ENCODE data around the gene MS4A4E. TPM values are rescaled to one million over a fixed set of nuclear protein-coding genes. Genes with fewer than 3 reads are reported as not detected.

Gene MS4A4E
- total and polyA plus RNA-seq, 2 experiments from 2014 or later, result not detected

- Histone ChIP-seq H2AFZ (no peak overlapping the region), H3K4me1 (ENCODE audit: insufficient read depth) (no peaks in the 10 kb centered on the region), H3K27ac (ENCODE audit: low read depth) (no peak overlapping the region), H3K27me3 (ENCODE audit: insufficient read depth) (no peaks in the 10 kb centered on the region), H3F3A (replicated peaks; ENCODE audit: low read depth) (no peaks in the 10 kb centered on the region), H3K4me3 (no peak overlapping the region), H3K36me3 (ENCODE audit: insufficient read depth) (peaks cover 5% of the 10 kb centered on the region; the same call in 1 of the 2 replicates), H3K79me2 (replicated peaks; ENCODE audit: insufficient read depth) (no peaks in the 10 kb centered on the region), H3K9me2 (ENCODE audit: insufficient read depth) (no peaks in the 10 kb centered on the region; the same call in 1 of the 2 replicates), H3K4me2 (no peak overlapping the region), H4K20me1 (replicated peaks; ENCODE audit: insufficient read depth) (no peaks in the 10 kb centered on the region)
- DNase-seq (ENCODE audit: low spot score) (no peak), ATAC-seq (no peak)
- no peak overlapping the region for H3K4me3 Mint-ChIP-seq
- H3K27ac Mint-ChIP-seq, result no peak overlapping the region
- H3K36me3 Mint-ChIP-seq (ENCODE audit: low read depth), result peaks cover 32% of the 10 kb centered on the region; the same call in 2 of the 3 replicates
- H3K4me1 Mint-ChIP-seq, result no peaks in the 10 kb centered on the region
- TF ChIP-seq ZNF114 (CRISPR knock-in tag; IDR thresholded peaks at IDR 0.05) (no peak), POLR2AphosphoS5 (IDR thresholded peaks at IDR 0.05; ENCODE audit: low read depth) (no peak)
- H3K9me3 Mint-ChIP-seq, result peaks cover 52% of the 10 kb centered on the region
- no peaks in the 10 kb centered on the region for H3K27me3 Mint-ChIP-seq (ENCODE audit: insufficient read depth, low read depth, poor library complexity)
These were observed 72.4 kb downstream of the MS4A4E start for GRCh38 chr11:60170566-60170965.

GRCh38 chr11:60169264-60169915, 73.5 kb downstream of the MS4A4E start:
- peaks cover 60% of the 10 kb centered on the region for H3K9me3 Mint-ChIP-seq
- no peak for TF ChIP-seq STAT1 (IDR thresholded peaks at IDR 0.05; ENCODE audit: unreplicated experiment)
- TF ChIP-seq CTCF (conservative IDR thresholded peaks at IDR 0.05; ENCODE audit: low read depth in 2 of 2), result peak in 1 of 2 experiments; percentile 54; a peak in 3 of 4 replicates
- H3K4me2 ChIP-seq, result no peak overlapping the region
- no peaks in the 10 kb centered on the region for H3K4me1 ChIP-seq (ENCODE audit: insufficient read depth)
- ATAC-seq (no peak), DNase-seq (ENCODE audit: low spot score) (peak; percentile 68)
- H3K4me3 ChIP-seq, result no peak overlapping the region
- no peaks in the 10 kb centered on the region for H3K4me1 Mint-ChIP-seq
- no peaks in the 10 kb centered on the region for H3K27me3 ChIP-seq (ENCODE audit: insufficient read depth)
- H3K27me3 Mint-ChIP-seq (ENCODE audit: insufficient read depth, low read depth, poor library complexity), result no peaks in the 10 kb centered on the region
- H4K20me1 ChIP-seq (replicated peaks; ENCODE audit: insufficient read depth), result no peaks in the 10 kb centered on the region
- H3K36me3 Mint-ChIP-seq (ENCODE audit: low read depth), result peaks cover 32% of the 10 kb centered on the region; the same call in 2 of the 3 replicates
- no peak overlapping the region for H3K27ac ChIP-seq (ENCODE audit: low read depth)
- H3K36me3 ChIP-seq (ENCODE audit: insufficient read depth), result peaks cover 5% of the 10 kb centered on the region; the same call in 1 of the 2 replicates
- H3K79me2 ChIP-seq (replicated peaks; ENCODE audit: insufficient read depth), result no peaks in the 10 kb centered on the region
- H3F3A ChIP-seq (replicated peaks; ENCODE audit: low read depth), result no peaks in the 10 kb centered on the region
- no peaks in the 10 kb centered on the region; the same call in 1 of the 2 replicates for H3K9me2 ChIP-seq (ENCODE audit: insufficient read depth)
- no peak overlapping the region for H3K4me3 Mint-ChIP-seq
- H3K27ac Mint-ChIP-seq, result no peak overlapping the region
- H2AFZ ChIP-seq, result no peak overlapping the region

DNA sequence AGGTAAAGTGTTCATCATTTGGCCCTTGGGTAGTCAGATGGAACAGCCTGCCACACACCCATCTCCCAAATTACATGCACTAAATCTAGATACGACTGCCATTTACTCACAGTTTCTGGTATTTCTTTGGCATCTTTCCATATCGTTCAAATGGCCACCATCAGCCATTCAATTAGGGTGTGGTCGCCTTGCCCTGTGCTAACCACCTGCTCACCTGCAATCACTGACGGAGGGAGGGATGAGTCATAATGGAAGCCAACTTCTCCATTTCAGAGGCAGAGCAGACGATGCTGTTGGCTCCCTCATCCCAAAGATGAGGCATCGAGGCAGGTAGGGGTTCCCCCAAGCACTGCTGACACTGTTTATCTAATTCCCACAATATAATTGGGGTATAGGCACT, 74.6 kb downstream of the MS4A4E start:
- no peaks in the 10 kb centered on the region for H3K79me2 ChIP-seq (replicated peaks; ENCODE audit: insufficient read depth)
- no peaks in the 10 kb centered on the region for H3K27me3 Mint-ChIP-seq (ENCODE audit: insufficient read depth, low read depth, poor library complexity)
- no peaks in the 10 kb centered on the region for H3K4me1 Mint-ChIP-seq
- ATAC-seq (no peak), DNase-seq (ENCODE audit: low spot score) (no peak)
- H3K36me3 Mint-ChIP-seq (ENCODE audit: low read depth), result peaks cover 32% of the 10 kb centered on the region; the same call in 2 of the 3 replicates
- no peak overlapping the region for H3K4me3 Mint-ChIP-seq
- peaks cover 60% of the 10 kb centered on the region for H3K9me3 Mint-ChIP-seq
- H3K4me1 ChIP-seq (ENCODE audit: insufficient read depth), result no peaks in the 10 kb centered on the region
- H3K27ac ChIP-seq (ENCODE audit: low read depth), result no peak overlapping the region
- H3K27ac Mint-ChIP-seq, result no peak overlapping the region
- H3K4me2 ChIP-seq, result no peak overlapping the region
- H3F3A ChIP-seq (replicated peaks; ENCODE audit: low read depth), result no peaks in the 10 kb centered on the region
- H3K9me2 ChIP-seq (ENCODE audit: insufficient read depth), result no peaks in the 10 kb centered on the region; the same call in 1 of the 2 replicates
- H3K27me3 ChIP-seq (ENCODE audit: insufficient read depth), result no peaks in the 10 kb centered on the region
- H3K36me3 ChIP-seq (ENCODE audit: insufficient read depth), result peaks cover 5% of the 10 kb centered on the region; the same call in 1 of the 2 replicates
- H3K4me3 ChIP-seq, result no peak overlapping the region
- H4K20me1 ChIP-seq (replicated peaks; ENCODE audit: insufficient read depth), result no peaks in the 10 kb centered on the region
- H2AFZ ChIP-seq, result no peak overlapping the region
- no peak for TF ChIP-seq NANOG (IDR thresholded peaks at IDR 0.05; ENCODE audit: borderline replicate concordance)
- no peak for TF ChIP-seq POLR2AphosphoS5 (IDR thresholded peaks at IDR 0.05; ENCODE audit: low read depth)
- no peak for TF ChIP-seq ZNF331 (CRISPR knock-in tag; IDR thresholded peaks at IDR 0.05; ENCODE audit: low read depth)
- no peak for TF ChIP-seq ETS1 (IDR thresholded peaks at IDR 0.05)
- no peak for TF ChIP-seq CTCF (conservative IDR thresholded peaks at IDR 0.05; ENCODE audit: low read depth in 2 of 2)
